Measurements from ENCODE around the gene C12orf57. TPM values are rescaled to one million over a fixed set of nuclear protein-coding genes. Genes with fewer than 3 reads are reported as not detected.

C12orf57 gene
- total and polyA plus RNA-seq, 2 of the 13 experiments (the other 11 are each of a cell fraction or from before 2014, with no cell fraction given), result 84.0 to 287 TPM

DNA sequence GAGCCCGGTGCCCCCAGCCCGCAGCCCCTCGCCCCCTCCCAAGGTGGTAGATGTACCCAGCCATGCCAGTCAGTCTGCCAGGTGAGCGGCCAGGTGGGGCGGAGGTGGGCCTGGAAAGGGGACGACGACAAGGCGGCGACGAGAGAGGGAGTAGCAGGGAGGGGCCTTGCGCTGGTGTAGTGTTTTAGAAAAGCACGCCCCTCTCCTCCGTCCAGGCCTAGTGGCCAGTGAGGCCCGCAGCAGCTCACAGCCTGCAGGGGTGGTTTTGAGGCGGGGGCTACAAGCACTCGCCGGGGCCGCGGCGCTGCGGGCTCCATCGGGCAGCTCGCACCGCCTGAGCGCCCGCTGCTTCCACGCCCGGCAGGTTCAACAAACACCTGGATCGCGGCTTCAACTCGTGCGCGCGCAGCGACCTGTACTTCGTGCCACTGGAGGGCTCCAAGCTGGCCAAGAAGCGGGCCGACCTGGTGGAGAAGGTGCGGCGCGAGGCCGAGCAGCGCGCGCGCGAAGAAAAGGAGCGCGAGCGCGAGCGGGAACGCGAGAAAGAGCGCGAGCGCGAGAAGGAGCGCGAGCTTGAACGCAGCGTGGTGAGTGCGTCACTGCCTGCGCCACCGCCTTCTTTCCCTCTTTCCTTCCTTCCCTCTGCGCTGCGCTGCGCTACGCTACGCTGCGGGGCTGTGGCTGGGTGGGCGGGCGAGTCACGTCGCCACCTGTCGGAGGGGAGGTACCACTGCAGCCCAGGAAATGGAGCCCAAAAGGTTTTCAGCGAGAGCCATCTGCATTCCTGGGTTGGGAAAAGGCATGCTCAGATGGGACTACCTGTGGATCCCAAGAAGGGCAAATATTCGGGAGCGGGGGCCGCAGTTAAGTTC lies 6.1 kb upstream of the C12orf57 start (continued):
- TF ChIP-seq, protein P1, sequence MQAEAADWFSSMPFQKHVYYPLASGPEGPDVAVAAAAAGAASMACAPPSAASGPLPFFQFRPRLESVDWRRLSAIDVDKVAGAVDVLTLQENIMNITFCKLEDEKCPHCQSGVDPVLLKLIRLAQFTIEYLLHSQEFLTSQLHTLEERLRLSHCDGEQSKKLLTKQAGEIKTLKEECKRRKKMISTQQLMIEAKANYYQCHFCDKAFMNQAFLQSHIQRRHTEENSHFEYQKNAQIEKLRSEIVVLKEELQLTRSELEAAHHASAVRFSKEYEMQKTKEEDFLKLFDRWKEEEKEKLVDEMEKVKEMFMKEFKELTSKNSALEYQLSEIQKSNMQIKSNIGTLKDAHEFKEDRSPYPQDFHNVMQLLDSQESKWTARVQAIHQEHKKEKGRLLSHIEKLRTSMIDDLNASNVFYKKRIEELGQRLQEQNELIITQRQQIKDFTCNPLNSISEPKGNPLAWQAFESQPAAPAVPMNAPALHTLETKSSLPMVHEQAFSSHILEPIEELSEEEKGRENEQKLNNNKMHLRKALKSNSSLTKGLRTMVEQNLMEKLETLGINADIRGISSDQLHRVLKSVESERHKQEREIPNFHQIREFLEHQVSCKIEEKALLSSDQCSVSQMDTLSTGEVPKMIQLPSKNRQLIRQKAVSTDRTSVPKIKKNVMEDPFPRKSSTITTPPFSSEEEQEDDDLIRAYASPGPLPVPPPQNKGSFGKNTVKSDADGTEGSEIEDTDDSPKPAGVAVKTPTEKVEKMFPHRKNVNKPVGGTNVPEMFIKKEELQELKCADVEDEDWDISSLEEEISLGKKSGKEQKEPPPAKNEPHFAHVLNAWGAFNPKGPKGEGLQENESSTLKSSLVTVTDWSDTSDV (CRISPR knock-in tag; IDR thresholded peaks at IDR 0.05), result peak; percentile 95
- TF ChIP-seq, protein P2, sequence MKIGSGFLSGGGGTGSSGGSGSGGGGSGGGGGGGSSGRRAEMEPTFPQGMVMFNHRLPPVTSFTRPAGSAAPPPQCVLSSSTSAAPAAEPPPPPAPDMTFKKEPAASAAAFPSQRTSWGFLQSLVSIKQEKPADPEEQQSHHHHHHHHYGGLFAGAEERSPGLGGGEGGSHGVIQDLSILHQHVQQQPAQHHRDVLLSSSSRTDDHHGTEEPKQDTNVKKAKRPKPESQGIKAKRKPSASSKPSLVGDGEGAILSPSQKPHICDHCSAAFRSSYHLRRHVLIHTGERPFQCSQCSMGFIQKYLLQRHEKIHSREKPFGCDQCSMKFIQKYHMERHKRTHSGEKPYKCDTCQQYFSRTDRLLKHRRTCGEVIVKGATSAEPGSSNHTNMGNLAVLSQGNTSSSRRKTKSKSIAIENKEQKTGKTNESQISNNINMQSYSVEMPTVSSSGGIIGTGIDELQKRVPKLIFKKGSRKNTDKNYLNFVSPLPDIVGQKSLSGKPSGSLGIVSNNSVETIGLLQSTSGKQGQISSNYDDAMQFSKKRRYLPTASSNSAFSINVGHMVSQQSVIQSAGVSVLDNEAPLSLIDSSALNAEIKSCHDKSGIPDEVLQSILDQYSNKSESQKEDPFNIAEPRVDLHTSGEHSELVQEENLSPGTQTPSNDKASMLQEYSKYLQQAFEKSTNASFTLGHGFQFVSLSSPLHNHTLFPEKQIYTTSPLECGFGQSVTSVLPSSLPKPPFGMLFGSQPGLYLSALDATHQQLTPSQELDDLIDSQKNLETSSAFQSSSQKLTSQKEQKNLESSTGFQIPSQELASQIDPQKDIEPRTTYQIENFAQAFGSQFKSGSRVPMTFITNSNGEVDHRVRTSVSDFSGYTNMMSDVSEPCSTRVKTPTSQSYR (CRISPR knock-in tag; IDR thresholded peaks at IDR 0.05; ENCODE audit: borderline replicate concordance), result 0 out of 2 replicates have a peak, but pooled peaks have one; percentile 20
- TF ChIP-seq SYNCRIP (IDR thresholded peaks at IDR 0.05; ENCODE audit: insufficient read depth, low read depth, low read length), result no peak
- TF ChIP-seq ZNF20 (CRISPR knock-in tag; IDR thresholded peaks at IDR 0.05), result no peak
- TF ChIP-seq, protein P3, sequence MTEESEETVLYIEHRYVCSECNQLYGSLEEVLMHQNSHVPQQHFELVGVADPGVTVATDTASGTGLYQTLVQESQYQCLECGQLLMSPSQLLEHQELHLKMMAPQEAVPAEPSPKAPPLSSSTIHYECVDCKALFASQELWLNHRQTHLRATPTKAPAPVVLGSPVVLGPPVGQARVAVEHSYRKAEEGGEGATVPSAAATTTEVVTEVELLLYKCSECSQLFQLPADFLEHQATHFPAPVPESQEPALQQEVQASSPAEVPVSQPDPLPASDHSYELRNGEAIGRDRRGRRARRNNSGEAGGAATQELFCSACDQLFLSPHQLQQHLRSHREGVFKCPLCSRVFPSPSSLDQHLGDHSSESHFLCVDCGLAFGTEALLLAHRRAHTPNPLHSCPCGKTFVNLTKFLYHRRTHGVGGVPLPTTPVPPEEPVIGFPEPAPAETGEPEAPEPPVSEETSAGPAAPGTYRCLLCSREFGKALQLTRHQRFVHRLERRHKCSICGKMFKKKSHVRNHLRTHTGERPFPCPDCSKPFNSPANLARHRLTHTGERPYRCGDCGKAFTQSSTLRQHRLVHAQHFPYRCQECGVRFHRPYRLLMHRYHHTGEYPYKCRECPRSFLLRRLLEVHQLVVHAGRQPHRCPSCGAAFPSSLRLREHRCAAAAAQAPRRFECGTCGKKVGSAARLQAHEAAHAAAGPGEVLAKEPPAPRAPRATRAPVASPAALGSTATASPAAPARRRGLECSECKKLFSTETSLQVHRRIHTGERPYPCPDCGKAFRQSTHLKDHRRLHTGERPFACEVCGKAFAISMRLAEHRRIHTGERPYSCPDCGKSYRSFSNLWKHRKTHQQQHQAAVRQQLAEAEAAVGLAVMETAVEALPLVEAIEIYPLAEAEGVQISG (CRISPR knock-in tag; IDR thresholded peaks at IDR 0.05), result peak; percentile 99
- no peak for TF ChIP-seq SNRNP70 (IDR thresholded peaks at IDR 0.05; ENCODE audit: low read depth, low read length)
- TF ChIP-seq, protein P4, sequence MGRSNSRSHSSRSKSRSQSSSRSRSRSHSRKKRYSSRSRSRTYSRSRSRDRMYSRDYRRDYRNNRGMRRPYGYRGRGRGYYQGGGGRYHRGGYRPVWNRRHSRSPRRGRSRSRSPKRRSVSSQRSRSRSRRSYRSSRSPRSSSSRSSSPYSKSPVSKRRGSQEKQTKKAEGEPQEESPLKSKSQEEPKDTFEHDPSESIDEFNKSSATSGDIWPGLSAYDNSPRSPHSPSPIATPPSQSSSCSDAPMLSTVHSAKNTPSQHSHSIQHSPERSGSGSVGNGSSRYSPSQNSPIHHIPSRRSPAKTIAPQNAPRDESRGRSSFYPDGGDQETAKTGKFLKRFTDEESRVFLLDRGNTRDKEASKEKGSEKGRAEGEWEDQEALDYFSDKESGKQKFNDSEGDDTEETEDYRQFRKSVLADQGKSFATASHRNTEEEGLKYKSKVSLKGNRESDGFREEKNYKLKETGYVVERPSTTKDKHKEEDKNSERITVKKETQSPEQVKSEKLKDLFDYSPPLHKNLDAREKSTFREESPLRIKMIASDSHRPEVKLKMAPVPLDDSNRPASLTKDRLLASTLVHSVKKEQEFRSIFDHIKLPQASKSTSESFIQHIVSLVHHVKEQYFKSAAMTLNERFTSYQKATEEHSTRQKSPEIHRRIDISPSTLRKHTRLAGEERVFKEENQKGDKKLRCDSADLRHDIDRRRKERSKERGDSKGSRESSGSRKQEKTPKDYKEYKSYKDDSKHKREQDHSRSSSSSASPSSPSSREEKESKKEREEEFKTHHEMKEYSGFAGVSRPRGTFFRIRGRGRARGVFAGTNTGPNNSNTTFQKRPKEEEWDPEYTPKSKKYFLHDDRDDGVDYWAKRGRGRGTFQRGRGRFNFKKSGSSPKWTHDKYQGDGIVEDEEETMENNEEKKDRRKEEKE (IDR thresholded peaks at IDR 0.05), result no peak
- TF ChIP-seq KLF9 (CRISPR knock-in tag; IDR thresholded peaks at IDR 0.05; ENCODE audit: low read depth), result 0 out of 2 replicates have a peak, but pooled peaks have one; percentile 77
- TF ChIP-seq, protein P5, sequence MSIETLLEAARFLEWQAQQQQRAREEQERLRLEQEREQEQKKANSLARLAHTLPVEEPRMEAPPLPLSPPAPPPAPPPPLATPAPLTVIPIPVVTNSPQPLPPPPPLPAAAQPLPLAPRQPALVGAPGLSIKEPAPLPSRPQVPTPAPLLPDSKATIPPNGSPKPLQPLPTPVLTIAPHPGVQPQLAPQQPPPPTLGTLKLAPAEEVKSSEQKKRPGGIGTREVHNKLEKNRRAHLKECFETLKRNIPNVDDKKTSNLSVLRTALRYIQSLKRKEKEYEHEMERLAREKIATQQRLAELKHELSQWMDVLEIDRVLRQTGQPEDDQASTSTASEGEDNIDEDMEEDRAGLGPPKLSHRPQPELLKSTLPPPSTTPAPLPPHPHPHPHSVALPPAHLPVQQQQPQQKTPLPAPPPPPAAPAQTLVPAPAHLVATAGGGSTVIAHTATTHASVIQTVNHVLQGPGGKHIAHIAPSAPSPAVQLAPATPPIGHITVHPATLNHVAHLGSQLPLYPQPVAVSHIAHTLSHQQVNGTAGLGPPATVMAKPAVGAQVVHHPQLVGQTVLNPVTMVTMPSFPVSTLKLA (IDR thresholded peaks at IDR 0.05), result peak; percentile 60
- TF ChIP-seq, protein P6, sequence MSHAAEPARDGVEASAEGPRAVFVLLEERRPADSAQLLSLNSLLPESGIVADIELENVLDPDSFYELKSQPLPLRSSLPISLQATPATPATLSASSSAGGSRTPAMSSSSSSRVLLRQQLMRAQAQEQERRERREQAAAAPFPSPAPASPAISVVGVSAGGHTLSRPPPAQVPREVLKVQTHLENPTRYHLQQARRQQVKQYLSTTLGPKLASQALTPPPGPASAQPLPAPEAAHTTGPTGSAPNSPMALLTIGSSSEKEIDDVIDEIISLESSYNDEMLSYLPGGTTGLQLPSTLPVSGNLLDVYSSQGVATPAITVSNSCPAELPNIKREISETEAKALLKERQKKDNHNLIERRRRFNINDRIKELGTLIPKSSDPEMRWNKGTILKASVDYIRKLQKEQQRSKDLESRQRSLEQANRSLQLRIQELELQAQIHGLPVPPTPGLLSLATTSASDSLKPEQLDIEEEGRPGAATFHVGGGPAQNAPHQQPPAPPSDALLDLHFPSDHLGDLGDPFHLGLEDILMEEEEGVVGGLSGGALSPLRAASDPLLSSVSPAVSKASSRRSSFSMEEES (CRISPR knock-in tag; IDR thresholded peaks at IDR 0.05), result peak; percentile 73; the same call in 1 of the 2 replicates
- TF ChIP-seq TOE1 (CRISPR knock-in tag; IDR thresholded peaks at IDR 0.05), result peak; percentile 88; the same call in 1 of the 2 replicates
- TF ChIP-seq YEATS4 (CRISPR knock-in tag; IDR thresholded peaks at IDR 0.05; ENCODE audit: borderline replicate concordance), result peak; percentile 50; the same call in 1 of the 2 replicates
